Ramos (cell line): ENCODE data around the gene HSD17B1.

Source experiments
- in situ Hi-C: fragments of 300-500 bp; cut with MboI; formaldehyde crosslinking; loops from one replicate; pipeline ENCODE4 v1.14.3; 2022; ENCODE audit warnings: low sequenced_read_pairs; ENCODE audit not compliant: unreplicated experiment

HSD17B1 gene

GRCh38 chr17:42585353-42585752 is 32.6 kb downstream of the HSD17B1 start:
- in situ Hi-C loops, result loop anchor here (25.0 kb wide), 1 partner anchor 777 kb away; no protein-coding TSS in a partner anchor

DNA sequence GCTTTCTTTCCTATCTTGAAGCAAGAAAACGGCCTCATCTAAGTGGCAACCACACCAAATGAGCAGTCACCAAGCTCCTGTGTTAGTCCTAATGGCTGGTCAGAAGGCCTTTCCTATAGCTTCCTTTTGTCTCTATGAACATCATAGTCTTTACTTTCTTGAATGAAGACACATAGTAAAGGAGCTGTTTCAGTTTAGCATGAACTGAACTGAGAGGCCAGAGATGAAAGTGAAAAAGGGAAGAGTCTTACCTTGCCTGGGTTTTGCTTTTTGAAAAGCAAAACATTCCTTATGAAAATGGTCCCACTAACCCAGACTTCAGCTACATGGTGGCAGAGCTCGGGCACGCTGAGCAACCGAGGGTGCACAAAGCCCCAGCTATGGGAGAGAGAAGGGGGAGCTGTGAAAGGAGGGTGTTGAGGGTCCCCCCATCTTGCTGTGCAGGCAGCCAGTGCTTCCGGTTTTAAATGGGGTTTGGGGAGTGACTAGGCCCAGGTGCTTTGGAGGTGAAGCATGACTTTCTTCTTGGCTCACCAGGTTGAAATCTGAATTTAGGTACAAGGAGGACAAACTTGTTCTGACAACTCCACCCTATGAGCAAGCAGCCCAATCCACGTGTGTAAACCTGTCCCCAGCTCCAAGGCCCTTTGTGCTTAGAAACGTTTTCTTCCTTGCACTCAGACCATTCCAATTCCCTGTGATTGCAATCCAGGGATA is 33.9 kb downstream of the HSD17B1 start:
- in situ Hi-C loops, result loop anchor here (25.0 kb wide), 1 partner anchor 776 kb away; no protein-coding TSS in a partner anchor

GRCh38 chr17:42590886-42591285 is 38.2 kb downstream of the HSD17B1 start:
- in situ Hi-C loops, result loop anchor here (25.0 kb wide), 1 partner anchor 771 kb away; no protein-coding TSS in a partner anchor

DNA sequence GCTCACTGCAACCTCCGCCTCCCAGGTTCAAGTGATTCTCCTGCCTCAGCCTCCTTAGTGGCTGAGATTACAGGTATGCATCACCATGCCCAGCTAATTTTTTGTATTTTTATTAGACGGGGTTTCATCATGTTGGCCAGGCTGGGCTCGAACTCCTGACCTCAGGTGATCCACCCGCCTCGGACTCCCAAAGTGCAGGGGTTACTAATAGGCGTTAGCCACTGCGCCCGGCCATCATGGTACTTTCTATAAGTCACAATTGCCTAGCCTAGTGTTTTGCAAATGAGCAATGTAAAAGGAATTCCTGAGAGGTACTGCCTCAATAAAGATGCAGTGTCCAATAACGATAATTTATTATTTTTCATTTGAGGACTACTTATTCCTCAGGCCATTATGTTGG is 38.7 kb downstream of the HSD17B1 start:
- in situ Hi-C loops, result loop anchor here (25.0 kb wide), 1 partner anchor 771 kb away; no protein-coding TSS in a partner anchor

DNA sequence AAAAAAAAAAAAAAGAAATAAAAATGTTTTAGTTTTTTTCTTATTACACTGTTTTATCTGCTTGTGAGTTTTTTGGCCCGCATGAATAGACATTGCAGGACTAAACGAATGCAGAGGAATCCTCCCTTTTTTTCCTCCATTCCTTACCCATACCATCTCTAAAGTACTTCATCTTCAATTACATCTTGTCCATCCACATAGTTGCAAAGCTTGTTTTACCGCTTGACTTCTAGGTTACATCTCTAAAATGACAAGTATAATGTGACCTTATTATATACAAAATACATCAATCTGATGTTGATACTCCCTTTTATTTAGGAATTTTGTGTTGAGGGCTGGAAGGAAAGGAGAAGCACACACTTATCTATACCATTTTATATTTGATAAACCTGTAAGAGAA is 43.7 kb downstream of the HSD17B1 start:
- in situ Hi-C loops, result loop anchor here (25.0 kb wide), 1 partner anchor 766 kb away; no protein-coding TSS in a partner anchor

- in situ Hi-C loops, result loop anchor here (25.0 kb wide), 1 partner anchor 763 kb away; no protein-coding TSS in a partner anchor
Measured at GRCh38 chr17:42598905-42599304, 46.2 kb downstream of the HSD17B1 start.

DNA sequence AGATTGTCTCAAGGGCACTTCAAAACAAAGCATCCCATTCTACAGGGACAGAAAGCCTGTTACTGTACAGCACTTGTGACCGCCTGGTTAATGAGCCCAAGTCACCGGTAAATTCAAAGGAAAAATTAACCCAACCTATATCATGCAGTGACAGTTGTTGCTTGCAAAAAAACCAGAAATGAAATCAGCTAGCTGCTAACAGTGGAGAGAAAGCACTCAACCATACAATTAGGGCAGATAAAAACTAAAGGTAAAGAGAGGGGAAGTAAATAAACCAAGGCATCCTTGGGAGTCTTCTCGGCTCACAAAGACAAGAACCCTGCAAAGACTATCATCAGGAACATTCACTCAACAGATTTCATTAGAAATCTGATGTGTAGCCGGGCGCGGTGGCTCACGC is 50.6 kb downstream of the HSD17B1 start:
- in situ Hi-C loops, result no loop called here
